SHP77 (cell line): Measurements from ENCODE around the gene FBXO38.

Source experiments
- DNase-seq, 2 experiments: peaks; one replicate each; lab custom pipeline; 2025; lab: John Stamatoyannopoulos, UW

Gene FBXO38

GRCh38 chr5:148386041-148386440 lies 2.3 kb downstream of the FBXO38 start:
- DNase-seq: no peak

GRCh38 chr5:148387325-148387724 lies 3.6 kb downstream of the FBXO38 start:
- DNase-seq: no peak

DNA sequence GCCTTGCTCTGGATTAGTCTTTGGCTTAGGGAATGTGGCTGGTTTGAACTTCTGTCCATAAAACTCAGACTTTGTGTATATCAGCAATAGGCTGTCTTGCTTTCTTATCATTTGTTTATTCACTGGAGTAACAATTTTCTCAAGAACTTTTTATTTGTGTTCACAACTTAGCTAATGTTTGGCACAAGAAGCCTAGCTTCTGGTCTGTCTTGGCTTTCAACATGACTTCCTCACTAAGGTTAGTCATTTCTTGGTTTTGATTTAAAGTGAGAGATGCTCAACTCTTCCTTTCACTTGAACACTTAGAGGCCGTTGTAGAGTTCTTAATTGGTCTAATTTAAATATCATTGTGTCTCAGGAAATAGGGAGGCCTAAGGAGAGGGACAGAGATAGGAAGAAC lies 4.9 kb downstream of the FBXO38 start:
- DNase-seq: no peak

DNA sequence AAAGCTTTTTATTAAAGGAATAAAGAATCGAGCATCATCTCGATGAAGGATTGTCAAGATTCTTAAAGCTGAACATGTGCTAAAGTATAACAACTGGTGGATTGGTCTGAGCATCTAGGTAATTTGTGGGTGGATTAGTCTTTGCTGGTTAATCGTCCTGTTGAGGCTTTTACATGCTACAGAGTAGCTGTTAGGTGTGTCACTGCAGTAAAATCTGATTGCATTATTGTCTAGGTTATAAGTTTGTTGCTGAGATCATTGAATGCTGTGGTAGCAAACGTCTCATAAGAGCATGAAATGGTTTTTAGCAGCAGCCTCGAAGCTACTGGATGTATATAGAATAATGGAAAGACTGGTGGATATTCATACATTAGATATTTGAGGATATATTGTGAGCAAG lies 7.2 kb downstream of the FBXO38 start:
- no peak for DNase-seq

DNA sequence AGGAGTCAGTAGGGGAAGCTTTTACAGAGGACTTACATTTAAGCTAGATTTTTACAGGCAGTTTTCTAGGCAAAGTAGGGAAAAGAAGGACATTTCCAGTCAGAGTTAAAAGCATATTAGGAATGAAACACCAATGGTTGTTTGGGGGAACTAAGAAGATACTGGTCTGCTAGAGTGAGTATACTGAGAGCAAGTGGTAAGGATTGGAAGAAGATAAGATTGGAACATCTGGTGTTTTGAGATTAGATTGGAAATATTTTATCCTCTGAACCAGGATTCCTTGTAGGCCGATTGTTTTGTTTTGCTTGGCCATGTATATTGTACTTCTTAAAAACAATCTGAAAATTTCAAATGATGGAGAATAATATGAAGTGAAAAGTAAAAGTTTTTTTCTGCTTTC lies 7.7 kb downstream of the FBXO38 start:
- DNase-seq: no peak

DNA sequence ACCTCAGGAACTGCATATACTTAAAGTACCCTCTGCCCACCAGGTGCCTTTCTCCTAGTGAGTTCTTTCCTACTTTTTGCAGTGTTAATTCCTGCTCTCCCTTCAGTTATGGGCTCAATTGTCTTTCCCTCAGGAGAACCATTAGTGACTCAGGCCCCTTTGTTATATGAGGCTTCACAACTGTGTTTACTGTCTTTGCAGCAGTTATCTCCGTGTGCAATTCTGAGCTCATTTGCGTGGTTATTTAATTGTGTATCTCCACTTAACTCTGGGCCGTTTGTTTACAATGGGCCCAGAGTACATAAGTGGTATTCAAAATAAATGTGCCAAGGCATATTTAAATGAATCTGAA lies 9.6 kb downstream of the FBXO38 start:
- DNase-seq: peak in 1 of 2 experiments; percentile 3

DNA sequence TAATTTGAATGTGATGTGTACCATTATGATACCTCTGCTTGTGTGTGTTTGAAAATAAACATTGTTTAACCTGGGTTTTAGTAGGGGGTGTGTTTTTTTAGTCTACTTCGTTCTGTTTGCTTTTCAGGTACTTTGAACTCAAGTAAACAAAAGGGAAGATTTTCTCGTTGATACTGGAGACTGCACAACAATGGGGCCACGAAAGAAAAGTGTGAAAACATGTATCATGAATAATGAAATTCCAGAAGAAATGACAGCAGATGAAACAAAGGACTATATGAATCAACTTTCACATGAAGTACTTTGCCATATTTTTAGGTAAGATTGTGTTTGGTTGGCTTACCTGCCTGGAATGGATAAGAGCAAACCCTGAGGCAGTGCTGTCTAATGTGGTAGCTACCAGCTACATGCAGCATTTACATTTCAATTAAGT lies 10.8 kb downstream of the FBXO38 start:
- no peak for DNase-seq

DNA sequence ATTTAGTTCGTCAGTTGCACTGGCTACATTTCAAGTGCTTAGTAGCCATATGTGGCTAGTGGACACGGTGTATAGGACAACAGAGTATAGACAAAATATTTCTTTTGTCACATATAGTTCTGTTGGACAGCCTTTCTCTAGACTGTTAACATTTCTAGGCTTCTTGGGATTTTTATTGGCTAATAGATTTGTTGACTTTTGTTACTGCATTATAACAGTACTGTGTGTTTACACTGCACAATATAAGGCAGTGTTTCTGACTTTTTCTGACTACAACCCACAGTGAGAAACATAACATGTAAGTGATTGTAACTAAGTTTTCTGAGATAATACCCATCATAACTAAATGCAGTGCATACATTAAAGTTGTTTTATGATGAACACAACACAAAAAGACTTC lies 11.3 kb downstream of the FBXO38 start:
- DNase-seq: no peak

- no peak for DNase-seq
These were observed 14.3 kb downstream of the FBXO38 start for GRCh38 chr5:148397968-148398595.

- no peak for DNase-seq
These were observed 15.0 kb downstream of the FBXO38 start for GRCh38 chr5:148398698-148399121.

- DNase-seq: no peak
These were observed 17.8 kb downstream of the FBXO38 start for GRCh38 chr5:148401604-148402003.

- DNase-seq: no peak
These were observed 19.6 kb downstream of the FBXO38 start for GRCh38 chr5:148403344-148403743.

DNA sequence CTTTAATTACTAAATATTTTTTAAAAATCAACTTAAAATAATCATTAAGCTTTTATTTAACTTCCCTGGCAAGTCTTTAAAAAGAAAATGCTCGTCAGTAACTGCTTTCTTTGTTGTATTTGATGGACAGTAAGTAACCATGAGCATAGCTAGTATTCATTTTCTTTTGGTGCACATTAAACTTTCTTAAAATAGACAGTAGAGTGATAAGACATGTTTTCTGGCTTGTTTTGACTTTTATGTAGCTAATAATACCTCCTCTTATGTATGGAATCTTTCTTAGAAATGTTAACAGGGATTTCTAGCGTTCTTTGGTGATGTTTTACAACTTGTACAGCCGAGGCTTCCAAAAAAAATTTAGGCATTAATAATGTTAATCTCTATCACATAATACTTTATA lies 22.6 kb downstream of the FBXO38 start:
- DNase-seq: no peak

- no peak for DNase-seq
These were observed 24.3 kb downstream of the FBXO38 start for GRCh38 chr5:148408092-148408491.

DNA sequence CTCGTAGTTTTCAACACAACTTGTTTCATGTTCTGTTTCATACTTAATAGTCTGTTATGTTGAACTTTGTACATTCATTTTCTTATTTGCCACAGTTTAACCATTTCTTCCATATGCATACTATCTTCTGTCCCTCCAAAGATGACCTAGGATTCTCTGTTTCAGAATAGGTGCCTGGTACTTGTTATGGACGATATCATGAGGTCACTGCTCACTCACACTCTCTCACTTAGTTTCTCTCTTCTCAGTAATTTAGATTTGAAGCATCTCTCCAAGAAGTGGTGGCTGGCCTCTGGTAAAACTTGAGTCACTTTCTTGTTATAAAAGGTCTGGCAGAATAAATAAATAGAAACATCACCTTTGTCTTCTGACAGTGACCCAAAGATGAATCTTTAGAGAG lies 28.4 kb downstream of the FBXO38 start:
- no peak for DNase-seq

GRCh38 chr5:148414833-148415232 lies 31.1 kb downstream of the FBXO38 start:
- no peak for DNase-seq

- DNase-seq: no peak
These were observed 32.7 kb downstream of the FBXO38 start for GRCh38 chr5:148416416-148416815.

DNA sequence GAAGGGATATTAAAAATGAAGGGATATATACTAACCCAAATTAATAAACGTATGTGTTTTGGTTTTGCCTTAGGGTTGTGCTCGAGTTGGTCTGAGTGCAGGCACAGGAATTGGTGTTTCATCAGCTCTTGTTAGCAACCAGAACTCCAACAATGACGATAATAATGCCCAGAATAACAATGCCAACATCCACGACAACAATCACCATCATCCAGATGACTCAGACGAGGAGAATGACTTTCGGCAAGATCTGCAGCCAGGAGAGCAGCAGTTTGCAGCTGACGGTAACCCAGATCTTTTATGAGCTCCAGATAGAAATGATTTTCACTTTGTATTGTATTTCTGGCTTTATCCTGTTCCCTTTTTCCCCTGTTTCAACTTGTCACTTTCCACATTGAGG lies 33.2 kb downstream of the FBXO38 start:
- DNase-seq: no peak

GRCh38 chr5:148418511-148418910 lies 34.8 kb downstream of the FBXO38 start:
- DNase-seq: no peak

DNA sequence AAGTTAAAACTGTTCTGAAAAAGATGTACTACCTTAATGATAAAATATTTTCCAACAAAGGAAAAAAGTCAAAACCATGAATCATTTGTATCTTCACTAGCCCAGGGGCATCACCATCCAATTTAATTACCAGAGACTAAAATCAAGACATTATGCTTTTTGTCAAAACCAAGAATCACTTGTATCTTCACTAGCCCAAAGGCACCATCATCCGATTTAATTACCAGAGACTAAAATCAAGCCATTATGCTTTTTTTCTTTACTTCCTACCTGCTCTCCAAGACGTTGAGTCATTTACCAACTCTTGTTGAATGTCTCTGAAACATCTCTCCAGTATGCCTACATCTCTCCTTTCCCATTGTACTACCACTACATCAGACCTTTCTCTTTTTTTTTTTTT lies 37.9 kb downstream of the FBXO38 start:
- no peak for DNase-seq

DNA sequence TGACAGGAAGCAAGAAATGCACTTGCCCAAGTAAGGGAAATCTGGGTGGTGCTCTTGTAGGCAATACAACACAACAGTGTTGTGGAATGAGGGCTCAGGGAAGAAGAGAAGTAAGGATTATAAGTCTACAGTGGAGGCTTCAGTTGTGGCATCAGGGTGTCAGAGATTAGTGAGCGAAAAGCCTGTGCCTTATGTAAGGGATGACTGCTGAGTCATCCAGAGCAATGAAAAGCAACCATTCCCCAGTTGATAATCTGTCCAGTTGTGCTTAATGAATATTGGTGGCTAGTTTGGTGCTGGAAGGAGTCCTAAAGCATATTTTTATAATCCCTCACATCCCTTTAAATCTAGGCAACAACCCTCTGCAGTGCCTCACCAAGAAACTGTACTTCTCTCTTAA lies 42.0 kb downstream of the FBXO38 start:
- DNase-seq: no peak

- no peak for DNase-seq
These were observed 42.8 kb downstream of the FBXO38 start for GRCh38 chr5:148426514-148426913.

GRCh38 chr5:148427370-148428042 lies 43.7 kb downstream of the FBXO38 start:
- no peak for DNase-seq

DNA sequence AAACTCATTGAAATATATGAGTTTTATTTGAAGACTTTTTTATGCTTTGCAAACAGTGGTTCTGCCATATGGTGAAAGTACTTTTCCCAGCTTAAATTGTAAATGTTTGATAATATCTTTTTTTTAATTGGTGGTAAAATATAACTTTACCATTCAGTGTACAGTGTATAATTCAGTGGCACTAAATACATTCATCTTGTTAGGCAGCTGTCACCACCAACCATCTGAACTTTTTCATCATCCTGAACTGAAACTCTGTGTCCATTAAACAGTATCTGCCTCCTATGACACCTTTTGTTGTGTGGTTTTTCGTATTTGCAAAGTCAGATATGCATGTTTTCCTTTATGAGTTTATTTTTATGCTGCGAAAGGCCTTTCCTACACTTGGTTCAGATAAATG lies 45.1 kb downstream of the FBXO38 start:
- DNase-seq: no peak
